GM21528 (cell line): Measurements from ENCODE around the gene EDNRB.
"Not testable (repeated sequence)": the region's sequence is repeated elsewhere in the genome, so short reads cannot be mapped to it uniquely, and the experiment has no call there.

ENCODE experiments used
- ATAC-seq: cut with Tn5 transposase; IDR thresholded peaks from one replicate; pipeline ENCODE4 v1.9.1; 2021; ENCODE audit warnings: mild to moderate bottlenecking, moderate library complexity; ENCODE audit not compliant: unreplicated experiment, low FRiP score

The EDNRB gene

GRCh38 chr13:77848050-77848449 lies 70.6 kb downstream of the EDNRB start:
- ATAC-seq, result not testable (repeated sequence)

- no peak for ATAC-seq
These were observed 72.5 kb downstream of the EDNRB start for GRCh38 chr13:77846173-77846572.
